CD14-positive monocyte (primary cell): Measurements from ENCODE around the gene CELA3B. TPM values are rescaled to one million over a fixed set of nuclear protein-coding genes. Genes with fewer than 3 reads are reported as not detected.

Experiments used
- DNase-seq, 3 donors: peaks; one replicate each; pipeline ENCODE4 v3.0.0-alpha.2; 2011 to 2022
- H2AFZ ChIP-seq: 2 replicates; pipeline ENCODE4 v1.6.0; 2012; ENCODE audit warnings: mild to moderate bottlenecking, low read depth, low read length, inconsistent platforms; ENCODE audit not compliant: insufficient read depth, poor library complexity, severe bottlenecking
- H3K27ac ChIP-seq, 2 donors: 1 replicate in 1 of 2; 2 replicates in 1 of 2; pipeline ENCODE4 v1.5.1; 2012 to 2013; ENCODE audit warnings: low read length in 2 of 2, control low read depth in 1 of 2, inconsistent platforms in 1 of 2, low read depth in 1 of 2, mild to moderate bottlenecking in 1 of 2
- H3K27me3 ChIP-seq, 2 donors: one replicate each; pipeline versions ENCODE4 v1.6.0 to v1.6.1; 2011 to 2013; ENCODE audit warnings: low read length in 2 of 2; ENCODE audit not compliant: control insufficient read depth in 2 of 2, insufficient read depth in 2 of 2
- H3K36me3 ChIP-seq, 2 donors: replicated peaks in 1 of 2; 1 replicate in 1 of 2; 2 replicates in 1 of 2; pipeline versions ENCODE4 v1.5.1 to v1.6.1; 2012 to 2013; ENCODE audit warnings: low read length in 2 of 2, control low read depth in 1 of 2, inconsistent platforms in 1 of 2, mild to moderate bottlenecking in 1 of 2; ENCODE audit not compliant: insufficient read depth in 2 of 2, control insufficient read depth in 1 of 2
- H3K4me1 ChIP-seq, 2 donors: 1 replicate in 1 of 2; 2 replicates in 1 of 2; pipeline versions ENCODE4 v1.5.1 to v1.6.1; 2012 to 2013; ENCODE audit warnings: low read length in 2 of 2, control low read depth in 1 of 2, inconsistent platforms in 1 of 2, mild to moderate bottlenecking in 1 of 2, moderate library complexity in 1 of 2; ENCODE audit not compliant: insufficient read depth in 2 of 2, control insufficient read depth in 1 of 2
- H3K4me2 ChIP-seq: replicated peaks from 2 replicates; pipeline ENCODE3; 2012; ENCODE audit warnings: low read length, moderate library complexity, mild to moderate bottlenecking; ENCODE audit not compliant: poor library complexity, severe bottlenecking; ENCODE audit errors: extremely low read depth
- H3K4me3 ChIP-seq, 3 experiments: fragments of 200-600 bp in 1 of 3; sonication (generic) in 1 of 3; replicated peaks in 1 of 3; 1 replicate in 2 of 3; 2 replicates in 1 of 3; pipeline ENCODE4 v1.5.1; 2011 to 2013; ENCODE audit warnings: low read length in 3 of 3, mild to moderate bottlenecking in 3 of 3, control low read depth in 2 of 3, low read depth in 2 of 3, inconsistent platforms in 1 of 3, moderate library complexity in 1 of 3
- H3K79me2 ChIP-seq: 2 replicates; pipeline ENCODE4 v1.6.0; 2012; ENCODE audit warnings: mild to moderate bottlenecking, control low read depth, inconsistent platforms, low read length, moderate library complexity; ENCODE audit not compliant: insufficient read depth
- H3K9ac ChIP-seq: 2 replicates; pipeline ENCODE4 v1.6.0; 2017; ENCODE audit warnings: low read length, mild to moderate bottlenecking; ENCODE audit not compliant: insufficient read depth, poor library complexity, severe bottlenecking
- H3K9me3 ChIP-seq, 2 donors: replicated peaks in 1 of 2; 1 replicate in 1 of 2; 2 replicates in 1 of 2; pipeline versions ENCODE4 v1.5.1 to v1.6.1; 2012 to 2013; ENCODE audit warnings: low read length in 2 of 2, control low read depth in 1 of 2; ENCODE audit not compliant: control insufficient read depth in 1 of 2, insufficient read depth in 1 of 2
- H4K20me1 ChIP-seq: 2 replicates; pipeline ENCODE4 v1.6.0; 2012; ENCODE audit warnings: mild to moderate bottlenecking, low read length, control low read depth, moderate library complexity; ENCODE audit not compliant: insufficient read depth
- H3K27ac Mint-ChIP-seq, 7 donors: one replicate each; pipeline ENCODE4 v1.8.0; 2020; ENCODE audit warnings: mild to moderate bottlenecking in 7 of 7, mixed read lengths in 7 of 7, moderate library complexity in 6 of 7, inconsistent platforms in 2 of 7
- H3K27me3 Mint-ChIP-seq, 3 donors: one replicate each; pipeline ENCODE4 v1.8.0; 2021 to 2022; ENCODE audit warnings: low read depth in 3 of 3, mild to moderate bottlenecking in 3 of 3, mixed read lengths in 3 of 3, moderate library complexity in 3 of 3, inconsistent platforms in 1 of 3
- H3K36me3 Mint-ChIP-seq, 2 donors: one replicate each; pipeline ENCODE4 v1.8.0; 2020; ENCODE audit warnings: mixed read lengths in 2 of 2, inconsistent platforms in 1 of 2, mild to moderate bottlenecking in 1 of 2
- H3K4me1 Mint-ChIP-seq: one replicate; pipeline ENCODE4 v1.8.0; 2020; ENCODE audit warnings: mild to moderate bottlenecking, mixed read lengths
- H3K4me3 Mint-ChIP-seq, 2 donors: one replicate each; pipeline ENCODE4 v1.8.0; 2020; ENCODE audit warnings: mild to moderate bottlenecking in 2 of 2, mixed read lengths in 2 of 2, moderate library complexity in 1 of 2
- H3K9me3 Mint-ChIP-seq, 7 donors: one replicate each; pipeline ENCODE4 v1.8.0; 2020 to 2022; ENCODE audit warnings: mixed read lengths in 7 of 7, mild to moderate bottlenecking in 6 of 7, moderate library complexity in 6 of 7, inconsistent platforms in 2 of 7
- WGBS: methylation state at CpG from one replicate; pipeline ENCODE4 v1.1.5; 2013; ENCODE audit warnings: missing lambda C conversion rate; ENCODE audit not compliant: insufficient coverage; 5-methylcytosine and 5-hydroxymethylcytosine counted together
- intact Hi-C, 2 donors: fragments of 100-400 bp; cut with micrococcal nuclease; formaldehyde crosslinking; loops; one replicate each; pipeline versions ENCODE4 v1.15.0 to v1.15.1; 2023
- polyA plus RNA-seq, 3 donors: library from polyadenylated mRNA; depleted of rRNA in 1 of 3; unstranded in 2 of 3; stranded (reverse) in 1 of 3; fragments of 300-500 nt in 2 of 3; fragments of >200 nt in 1 of 3; fragmentation: Illumina TruSeq in 2 of 3; gene quantifications; 1 replicate in 2 of 3; 2 replicates in 1 of 3; pipeline ENCODE4 v1.2.3, GENCODE V29; 2012 to 2021
- TF ChIP-seq, protein P1 (sequence below): fragments of 200-600 bp; IDR thresholded peaks from one replicate; pipeline ENCODE4 v1.8.0; 2022; ENCODE audit warnings: antibody characterized with exemption, mild to moderate bottlenecking

Gene CELA3B
- polyA plus RNA-seq, 3 donors: not detected

DNA sequence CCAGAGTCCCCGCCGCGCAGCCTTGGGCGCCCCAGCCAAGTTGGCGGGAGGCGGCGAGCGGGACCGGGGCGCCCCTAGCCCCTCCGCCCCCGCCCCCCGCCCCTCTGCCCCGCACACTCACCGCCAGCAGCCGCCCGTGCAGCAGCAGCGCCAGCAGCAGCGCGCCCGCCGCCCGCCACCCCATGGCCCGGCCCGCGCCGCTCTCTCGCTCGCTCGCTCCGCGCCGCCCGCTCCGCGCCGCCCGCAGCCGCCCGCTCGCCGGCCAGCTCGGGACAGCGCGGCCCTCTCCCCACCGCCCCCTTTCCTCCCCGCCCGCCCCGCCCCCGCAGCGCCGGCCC lies 39.8 kb upstream of the CELA3B start, which contains the start of gene HSPG2:
HSPG2 (minus strand) TSS at position 277 of the 338 bp plus-strand sequence; CDS start at position 184, 93 bp downstream.
- 0% methylated on average over 11 of the region's 52 CpGs for WGBS
- Histone ChIP-seq H3K4me2 (peak within 1 kb of the TSS; percentile 85), H3K27ac (no peak within 1 kb of the TSS), H4K20me1 (no peaks in the 10 kb centered on the region), H3K79me2 (no peaks in the 10 kb centered on the region), H3K36me3 (no peaks in the 10 kb centered on the region), H3K4me3 (peak within 1 kb of the TSS; percentile 15 to 74 (median 34)), H3K27me3 (peaks cover 4 to 9% of the 10 kb centered on the region in 2 donors), H2AFZ (peak within 1 kb of the TSS; percentile 77), H3K9me3 (no peaks in the 10 kb centered on the region), H3K4me1 (peaks cover 23 to 36% of the 10 kb centered on the region in 2 donors), H3K9ac (peak within 1 kb of the TSS; percentile 36)
- H3K27me3 Mint-ChIP-seq: peaks cover 13 to 24% (median 16%) of the 10 kb centered on the region in 3 donors
- H3K9me3 Mint-ChIP-seq: peaks cover 0 to 2% (median 0%) of the 10 kb centered on the region in 7 donors
- TF ChIP-seq, protein P1, sequence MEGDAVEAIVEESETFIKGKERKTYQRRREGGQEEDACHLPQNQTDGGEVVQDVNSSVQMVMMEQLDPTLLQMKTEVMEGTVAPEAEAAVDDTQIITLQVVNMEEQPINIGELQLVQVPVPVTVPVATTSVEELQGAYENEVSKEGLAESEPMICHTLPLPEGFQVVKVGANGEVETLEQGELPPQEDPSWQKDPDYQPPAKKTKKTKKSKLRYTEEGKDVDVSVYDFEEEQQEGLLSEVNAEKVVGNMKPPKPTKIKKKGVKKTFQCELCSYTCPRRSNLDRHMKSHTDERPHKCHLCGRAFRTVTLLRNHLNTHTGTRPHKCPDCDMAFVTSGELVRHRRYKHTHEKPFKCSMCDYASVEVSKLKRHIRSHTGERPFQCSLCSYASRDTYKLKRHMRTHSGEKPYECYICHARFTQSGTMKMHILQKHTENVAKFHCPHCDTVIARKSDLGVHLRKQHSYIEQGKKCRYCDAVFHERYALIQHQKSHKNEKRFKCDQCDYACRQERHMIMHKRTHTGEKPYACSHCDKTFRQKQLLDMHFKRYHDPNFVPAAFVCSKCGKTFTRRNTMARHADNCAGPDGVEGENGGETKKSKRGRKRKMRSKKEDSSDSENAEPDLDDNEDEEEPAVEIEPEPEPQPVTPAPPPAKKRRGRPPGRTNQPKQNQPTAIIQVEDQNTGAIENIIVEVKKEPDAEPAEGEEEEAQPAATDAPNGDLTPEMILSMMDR: no peak
- peaks cover 0 to 3% of the 10 kb centered on the region in 2 donors for H3K36me3 Mint-ChIP-seq
- intact Hi-C loops: loop anchor here (5.0 to 10.0 kb wide), 2 partner anchors 120 to 122 kb away; partner anchors contain the start of gene LDLRAD2 (in 1 of the 2)
- H3K27ac Mint-ChIP-seq: peak within 1 kb of the TSS; percentile 7 to 81 (median 37)
- peaks cover 34% of the 10 kb centered on the region for H3K4me1 Mint-ChIP-seq
- DNase-seq: no peak
- H3K4me3 Mint-ChIP-seq: peak within 1 kb of the TSS; percentile 92 to 96

- Histone ChIP-seq H2AFZ (peak overlapping the region; percentile 72), H3K4me3 (peak overlapping the region; percentile 14 to 70 (median 22)), H3K36me3 (no peaks in the 10 kb centered on the region), H4K20me1 (no peaks in the 10 kb centered on the region), H3K4me1 (peaks cover 23 to 36% of the 10 kb centered on the region in 2 donors), H3K4me2 (peak overlapping the region; percentile 74), H3K79me2 (no peaks in the 10 kb centered on the region), H3K9me3 (no peaks in the 10 kb centered on the region), H3K9ac (peak overlapping the region; percentile 34), H3K27me3 (peaks cover 4 to 9% of the 10 kb centered on the region in 2 donors), H3K27ac (no peak overlapping the region)
- peaks cover 0 to 3% of the 10 kb centered on the region in 2 donors for H3K36me3 Mint-ChIP-seq
- peak overlapping the region; percentile 92 to 96 for H3K4me3 Mint-ChIP-seq
- peak overlapping the region; percentile 7 to 81 (median 37) for H3K27ac Mint-ChIP-seq
- H3K9me3 Mint-ChIP-seq: peaks cover 0 to 2% (median 0%) of the 10 kb centered on the region in 7 donors
- H3K4me1 Mint-ChIP-seq: peaks cover 34% of the 10 kb centered on the region
- 7% methylated on average over 40 of the region's 69 CpGs for WGBS
- TF ChIP-seq, protein P1: no peak
- intact Hi-C loops: loop anchor here (5.0 to 10.0 kb wide), 2 partner anchors 120 to 123 kb away; partner anchors contain the start of gene LDLRAD2 (in 1 of the 2)
- peak; percentile 53 to 71 (median 65) for DNase-seq
- H3K27me3 Mint-ChIP-seq: peaks cover 13 to 24% (median 16%) of the 10 kb centered on the region in 3 donors
Observed at GRCh38 chr1:21937372-21938121, 39.3 kb upstream of the CELA3B start.
